ENCODE measurements around the gene MYB. TPM values are rescaled to one million over a fixed set of nuclear protein-coding genes. Genes with fewer than 3 reads are reported as not detected.

MYB gene
- total and polyA plus RNA-seq, 2 of the 8 experiments (the other 6 are each of a cell fraction or from before 2014, with no cell fraction given), result 4.0 to 7.6 TPM

DNA sequence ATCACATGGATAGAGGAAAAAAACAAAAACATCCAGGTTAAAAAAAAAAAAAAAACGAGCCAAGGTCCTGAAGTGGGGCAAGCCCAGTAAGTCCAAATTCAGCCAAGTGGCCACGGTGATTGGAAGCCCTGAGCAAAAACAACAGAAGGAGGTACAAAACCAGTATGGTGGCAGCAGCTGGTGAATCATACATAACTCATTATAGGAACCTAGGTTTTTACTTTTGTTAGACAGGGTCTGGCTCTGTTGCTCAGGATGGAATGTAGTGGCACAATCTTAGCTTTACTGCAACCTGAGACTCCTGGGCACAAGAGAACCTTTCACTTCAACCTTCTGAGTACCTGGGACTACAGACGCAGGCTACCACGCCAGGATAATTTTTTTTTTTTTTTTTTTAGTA, 22.7 kb upstream of the MYB start:
- H3K27me3 ChIP-seq (replicated peaks in 1 of 4; ENCODE audit: control insufficient read depth in 3 of 4, extremely low read depth in 1 of 4, insufficient read depth in 3 of 4, low read length in 3 of 4), result no peaks in the 10 kb centered on the region
- H3K79me2 ChIP-seq (ENCODE audit: control insufficient read depth in 1 of 2, insufficient read depth in 2 of 2, low read length in 2 of 2), result no peaks in the 10 kb centered on the region
- no peak overlapping the region for H3K4me2 ChIP-seq (ENCODE audit: insufficient read depth in 1 of 2, low read depth in 2 of 2, low read length in 2 of 2)
- no peak overlapping the region for H3K4ac ChIP-seq (replicated peaks; ENCODE audit: insufficient read length, low read depth, low read length)
- no peaks in the 10 kb centered on the region for H3K36me3 ChIP-seq (ENCODE audit: control insufficient read depth in 2 of 4, insufficient read depth in 4 of 4, low read length in 3 of 4)
- no peak overlapping the region for H2BK12ac ChIP-seq (ENCODE audit: low read depth, low read length)
- no peak overlapping the region for H3K14ac ChIP-seq (ENCODE audit: insufficient read length)
- no peak overlapping the region for H3K27ac ChIP-seq (ENCODE audit: low read depth, low read length)
- H3K23ac ChIP-seq (ENCODE audit: insufficient read length), result no peak overlapping the region
- 97% methylated on average over 3 of the region's 4 CpGs; no CpG with 5 or more reads in 1 of the 2 experiments for WGBS, 2 experiments (ENCODE audit: extremely low coverage in 1 of 2, insufficient coverage in 1 of 2, insufficient read length in 1 of 2, insufficient replicate concordance in 2 of 2, low coverage in 1 of 2, low lambda C conversion rate in 2 of 2, missing lambda C conversion rate in 1 of 2)
- DNase-seq (ENCODE audit: low read depth in 1 of 2, low spot score in 2 of 2) (no peak), FAIRE-seq (no peak)
- no peak overlapping the region for H4K5ac ChIP-seq (ENCODE audit: insufficient read length, low read depth, low read length)
- CTCF ChIA-PET (ENCODE audit: partially characterized antibody), result interaction anchor here (0.6 to 2.8 kb wide), 8 partner anchors 9 to 285 kb away, joined by 3 to 10 read pairs (median 3); no protein-coding TSS in a partner anchor
- no peak overlapping the region for H3K56ac ChIP-seq (replicated peaks; ENCODE audit: insufficient read length, low read depth, low read length)
- H3K4me3 ChIP-seq (ENCODE audit: extremely low read depth in 1 of 4, insufficient read depth in 2 of 4, low read depth in 3 of 4, low read length in 4 of 4), result no peak overlapping the region
- H2AK5ac ChIP-seq (ENCODE audit: low read depth, low read length), result no peak overlapping the region
- no peak overlapping the region for H2BK5ac ChIP-seq (ENCODE audit: low read depth, low read length)
- no peak overlapping the region for H2BK15ac ChIP-seq (ENCODE audit: low read length)
- H4K91ac ChIP-seq (replicated peaks; ENCODE audit: insufficient read length, low read length), result no peak overlapping the region
- no peaks in the 10 kb centered on the region for H3K23me2 ChIP-seq (ENCODE audit: low read depth, low read length)
- no peak overlapping the region for H2BK20ac ChIP-seq (ENCODE audit: low read length)
- no peaks in the 10 kb centered on the region for H4K20me1 ChIP-seq (replicated peaks in 1 of 2; ENCODE audit: control insufficient read depth in 1 of 2, insufficient read depth in 2 of 2, low read length in 2 of 2)
- no peak overlapping the region for H4K8ac ChIP-seq (ENCODE audit: extremely low read depth, insufficient read depth, low read length)
- POLR2A ChIA-PET (ENCODE audit: partially characterized antibody), result no interaction called here
- H2BK120ac ChIP-seq (replicated peaks; ENCODE audit: low read depth, low read length), result no peak overlapping the region
- no peaks in the 10 kb centered on the region for H3K9me3 ChIP-seq (ENCODE audit: insufficient read depth in 2 of 2, low read depth in 1 of 2, low read length in 1 of 2)
- H3K9ac ChIP-seq (replicated peaks in 1 of 4; ENCODE audit: extremely low read depth in 1 of 4, low read depth in 3 of 4, low read length in 3 of 4), result no peak overlapping the region
- no peaks in the 10 kb centered on the region for H3K79me1 ChIP-seq (ENCODE audit: low read depth, low read length)
- H3K4me1 ChIP-seq (replicated peaks in 1 of 4; ENCODE audit: control insufficient read depth in 3 of 4, insufficient read depth in 4 of 4, low read length in 3 of 4), result 0 out of 7 replicates have a peak, but pooled peaks cover 0 to 2% (median 0%) of the 10 kb centered on the region in 4 experiments
- no peak overlapping the region for H3K18ac ChIP-seq (ENCODE audit: extremely low read depth, low read length)
- H2AFZ ChIP-seq (ENCODE audit: low read length), result no peak overlapping the region
- no peak for TF ChIP-seq KDM5A (IDR thresholded peaks at IDR 0.05; ENCODE audit: low read length)
- TF ChIP-seq SIN3A (conservative IDR thresholded peaks at IDR 0.05 in 1 of 2, IDR thresholded peaks at IDR 0.05 in 1 of 2; ENCODE audit: low read depth in 1 of 2, low read length in 2 of 2), result no peak
- no peak for TF ChIP-seq SIRT6 (IDR thresholded peaks at IDR 0.05; ENCODE audit: low read length)
- no peak for TF ChIP-seq BACH1 (IDR thresholded peaks at IDR 0.05; ENCODE audit: low read length)
- no peak for TF ChIP-seq YY1 (IDR thresholded peaks at IDR 0.05; ENCODE audit: low read depth, low read length)
- no peak for TF ChIP-seq FOSL1 (IDR thresholded peaks at IDR 0.05; ENCODE audit: insufficient read depth, low read depth, low read length)
- no peak for TF ChIP-seq CBX8 (IDR thresholded peaks at IDR 0.05; ENCODE audit: borderline replicate concordance, low read depth, low read length)
- TF ChIP-seq MAFK (IDR thresholded peaks at IDR 0.05; ENCODE audit: low read depth, low read length), result no peak
- TF ChIP-seq HDAC2 (IDR thresholded peaks at IDR 0.05; ENCODE audit: borderline replicate concordance in 1 of 2, low read depth in 2 of 2, low read length in 2 of 2), result no peak
- TF ChIP-seq KDM4A (IDR thresholded peaks at IDR 0.05; ENCODE audit: low read depth, low read length, severe bottlenecking), result no peak
- no peak for TF ChIP-seq SP1 (IDR thresholded peaks at IDR 0.05; ENCODE audit: low read depth, low read length)
- no peak for TF ChIP-seq RNF2 (IDR thresholded peaks at IDR 0.05; ENCODE audit: borderline replicate concordance, low read depth, low read length, missing control alignments, poor library complexity, severe bottlenecking)
- TF ChIP-seq RXRA (IDR thresholded peaks at IDR 0.05; ENCODE audit: insufficient read depth, low read depth, low read length), result no peak
- TF ChIP-seq CTBP2 (IDR thresholded peaks at IDR 0.05; ENCODE audit: borderline replicate concordance, insufficient read depth, insufficient read length, low read length), result no peak

Measured in H1 (cell line).